ENCODE results near the gene EXOSC2.
A peak's percentile ranks its signal among the peaks of the same experiment; 100 is the strongest.

The EXOSC2 gene, protein sequence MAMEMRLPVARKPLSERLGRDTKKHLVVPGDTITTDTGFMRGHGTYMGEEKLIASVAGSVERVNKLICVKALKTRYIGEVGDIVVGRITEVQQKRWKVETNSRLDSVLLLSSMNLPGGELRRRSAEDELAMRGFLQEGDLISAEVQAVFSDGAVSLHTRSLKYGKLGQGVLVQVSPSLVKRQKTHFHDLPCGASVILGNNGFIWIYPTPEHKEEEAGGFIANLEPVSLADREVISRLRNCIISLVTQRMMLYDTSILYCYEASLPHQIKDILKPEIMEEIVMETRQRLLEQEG

DNA sequence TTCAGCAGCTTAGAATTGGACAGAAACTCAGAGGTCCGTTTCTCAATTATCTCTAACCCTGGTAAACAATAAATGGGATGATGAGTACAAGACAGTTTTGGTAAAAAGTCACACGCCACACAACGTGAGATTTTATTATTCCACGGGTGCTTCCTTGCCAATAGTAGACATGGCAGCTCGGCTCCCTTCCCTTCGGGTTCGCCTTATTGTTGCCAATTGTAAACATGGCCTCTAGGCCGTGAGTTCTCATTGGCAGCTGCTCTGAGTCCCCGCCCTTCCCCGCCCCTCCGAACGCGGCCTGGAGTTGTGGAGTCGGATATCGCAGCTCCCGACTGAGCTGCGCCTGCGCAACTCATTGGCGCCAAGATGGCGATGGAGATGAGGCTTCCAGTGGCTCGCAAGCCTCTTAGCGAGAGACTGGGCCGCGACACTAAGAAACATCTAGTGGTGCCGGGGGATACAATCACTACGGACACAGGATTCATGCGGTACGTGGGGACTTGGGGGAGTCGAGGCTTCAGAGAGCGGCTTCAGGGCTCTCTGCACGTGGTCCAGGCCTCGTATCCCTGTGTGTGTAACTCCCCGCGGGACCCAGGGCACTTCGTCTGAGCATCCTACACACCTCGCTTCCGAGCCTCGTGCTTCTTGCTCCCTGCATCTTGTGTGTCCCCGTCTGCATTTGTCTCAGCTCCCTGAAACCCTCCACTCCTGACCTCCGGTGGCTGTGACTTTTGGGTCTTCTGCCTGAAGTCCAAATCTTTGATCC lies at the start of gene EXOSC2:
Gene EXOSC2 (plus strand): TSS at position 355 of the 766 bp plus-strand sequence. CDS start 12 bp downstream, at position 367.
- peak within 1 kb of the TSS; percentile 92 for H3K4me3 ChIP-seq (ENCODE audit: low read depth, low read length)
- TF ChIP-seq, protein P1, sequence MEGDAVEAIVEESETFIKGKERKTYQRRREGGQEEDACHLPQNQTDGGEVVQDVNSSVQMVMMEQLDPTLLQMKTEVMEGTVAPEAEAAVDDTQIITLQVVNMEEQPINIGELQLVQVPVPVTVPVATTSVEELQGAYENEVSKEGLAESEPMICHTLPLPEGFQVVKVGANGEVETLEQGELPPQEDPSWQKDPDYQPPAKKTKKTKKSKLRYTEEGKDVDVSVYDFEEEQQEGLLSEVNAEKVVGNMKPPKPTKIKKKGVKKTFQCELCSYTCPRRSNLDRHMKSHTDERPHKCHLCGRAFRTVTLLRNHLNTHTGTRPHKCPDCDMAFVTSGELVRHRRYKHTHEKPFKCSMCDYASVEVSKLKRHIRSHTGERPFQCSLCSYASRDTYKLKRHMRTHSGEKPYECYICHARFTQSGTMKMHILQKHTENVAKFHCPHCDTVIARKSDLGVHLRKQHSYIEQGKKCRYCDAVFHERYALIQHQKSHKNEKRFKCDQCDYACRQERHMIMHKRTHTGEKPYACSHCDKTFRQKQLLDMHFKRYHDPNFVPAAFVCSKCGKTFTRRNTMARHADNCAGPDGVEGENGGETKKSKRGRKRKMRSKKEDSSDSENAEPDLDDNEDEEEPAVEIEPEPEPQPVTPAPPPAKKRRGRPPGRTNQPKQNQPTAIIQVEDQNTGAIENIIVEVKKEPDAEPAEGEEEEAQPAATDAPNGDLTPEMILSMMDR (IDR thresholded peaks at IDR 0.05; ENCODE audit: low read depth, low read length), result no peak
- in situ Hi-C loops (cut with HindIII; ENCODE audit: low sequenced_read_pairs), result loop anchor here (25.0 kb wide), 1 partner anchor 169 kb away; no protein-coding TSS in a partner anchor
- peak; percentile 99 for DNase-seq (ENCODE audit: low read depth, low spot score)

DNA sequence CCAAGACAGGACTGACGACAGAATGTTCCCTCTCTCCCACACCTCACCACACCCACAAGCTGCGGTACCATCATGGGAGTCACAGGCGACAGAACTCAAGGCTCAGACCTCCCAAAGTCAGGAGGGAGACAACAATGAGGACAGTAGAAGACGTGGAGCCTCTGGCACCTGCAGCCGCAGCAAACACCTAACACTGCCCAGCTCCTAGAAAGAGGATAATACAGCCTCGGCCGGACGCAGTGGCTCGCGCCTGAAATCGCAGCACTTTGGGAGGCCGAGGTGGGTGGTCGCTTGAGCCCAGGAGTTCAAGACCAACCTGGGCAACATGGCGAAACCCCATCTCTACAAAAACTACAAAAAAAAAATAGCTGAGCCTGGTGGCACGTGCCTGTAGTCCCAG lies 42.4 kb upstream of the EXOSC2 start:
- in situ Hi-C loops (cut with HindIII; ENCODE audit: low sequenced_read_pairs), result no loop called here

DNA sequence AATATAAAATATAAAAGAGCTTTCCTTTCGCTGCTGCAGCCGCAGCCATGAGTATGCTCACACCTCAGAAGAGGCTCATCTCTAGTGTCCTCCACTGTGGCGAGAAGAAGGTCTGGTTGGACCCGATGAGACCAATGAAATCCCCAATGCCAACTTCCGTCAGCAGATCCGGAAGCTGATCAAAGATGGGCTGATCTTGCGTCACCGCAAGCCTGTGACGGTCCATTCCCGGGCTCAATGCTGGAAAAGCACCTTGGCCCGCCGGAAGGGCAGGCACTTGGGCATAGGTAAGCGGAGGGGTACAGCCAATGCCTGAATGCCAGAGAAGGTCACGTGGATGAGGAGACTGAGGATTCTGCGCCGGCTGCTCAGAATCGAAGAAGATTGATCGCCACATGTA lies 41.8 kb upstream of the EXOSC2 start:
- H3K4me3 ChIP-seq (ENCODE audit: low read depth, low read length), result no peak overlapping the region
- in situ Hi-C loops (cut with HindIII; ENCODE audit: low sequenced_read_pairs), result no loop called here
- no peak for DNase-seq (ENCODE audit: low read depth, low spot score)
- TF ChIP-seq, protein P1 (IDR thresholded peaks at IDR 0.05; ENCODE audit: low read depth, low read length), result no peak

More for the DNA sequence above, 42.4 kb upstream of the EXOSC2 start:
- no peak overlapping the region for H3K4me3 ChIP-seq (ENCODE audit: low read depth, low read length)
- TF ChIP-seq, protein P1 (IDR thresholded peaks at IDR 0.05; ENCODE audit: low read depth, low read length), result no peak
- no peak for DNase-seq (ENCODE audit: low read depth, low spot score)

DNA sequence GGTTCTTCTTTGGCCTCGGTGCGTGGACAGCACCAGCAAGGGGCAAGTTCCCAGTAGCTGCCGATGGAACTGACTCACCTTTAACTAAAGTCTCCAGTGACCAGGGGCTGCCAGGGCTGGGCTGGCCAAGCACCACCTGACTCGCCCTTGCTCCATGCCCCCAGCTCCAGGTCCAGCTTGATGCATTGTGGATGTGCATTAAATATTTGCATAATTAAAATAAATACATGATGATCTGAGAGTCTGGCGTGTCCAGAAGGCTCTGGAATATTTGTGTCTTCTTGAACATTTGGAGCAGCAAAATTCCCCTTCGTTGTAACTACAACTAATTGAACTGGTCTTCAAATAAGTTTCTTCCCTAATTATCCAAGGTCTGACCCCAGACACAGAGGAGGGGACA lies 38.7 kb upstream of the EXOSC2 start:
- in situ Hi-C loops (cut with HindIII; ENCODE audit: low sequenced_read_pairs), result no loop called here
- no peak overlapping the region for H3K4me3 ChIP-seq (ENCODE audit: low read depth, low read length)
- TF ChIP-seq, protein P1 (IDR thresholded peaks at IDR 0.05; ENCODE audit: low read depth, low read length), result no peak
- no peak for DNase-seq (ENCODE audit: low read depth, low spot score)

DNA sequence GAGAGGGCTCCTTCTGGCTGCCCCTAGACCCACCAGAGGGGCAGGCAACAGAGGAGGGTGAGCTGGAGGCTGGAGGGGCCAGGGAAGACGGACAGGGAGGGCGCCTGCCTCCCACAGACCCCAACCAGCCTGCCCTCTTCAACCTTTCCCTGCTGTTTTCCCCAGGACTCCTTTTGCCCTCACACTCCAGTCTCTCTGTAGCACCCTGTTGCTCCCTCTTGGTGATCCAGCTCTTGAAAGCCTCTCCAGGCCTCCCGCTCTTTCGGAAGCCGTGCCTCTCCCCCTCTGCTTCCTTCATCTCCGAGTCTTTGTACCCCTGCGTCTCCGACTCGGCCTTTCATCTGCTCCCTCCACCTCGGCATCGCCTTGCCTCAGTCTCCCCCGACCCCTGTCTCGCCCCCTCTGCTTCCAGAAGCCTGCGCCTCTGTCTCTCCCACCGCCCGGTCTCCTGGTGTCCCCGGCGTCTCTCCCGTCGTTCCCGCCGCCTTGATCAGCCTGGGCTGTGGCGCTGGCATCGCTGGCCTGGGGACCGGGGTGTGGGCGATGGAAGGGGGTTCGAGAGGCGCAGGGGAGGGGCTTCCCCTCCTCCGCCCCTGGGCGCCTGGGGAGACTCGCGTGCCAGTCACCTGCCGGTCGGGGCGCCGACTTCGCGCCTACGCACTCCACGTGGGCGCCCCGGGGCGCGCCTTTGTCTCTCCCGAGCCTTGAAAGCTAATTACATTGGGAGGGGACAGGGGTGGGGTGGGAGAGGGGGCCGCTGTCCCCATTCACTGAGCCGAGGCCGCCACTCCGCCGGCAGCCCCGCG lies 34.5 kb upstream of the EXOSC2 start:
- no peak for DNase-seq (ENCODE audit: low read depth, low spot score)
- TF ChIP-seq, protein P1 (IDR thresholded peaks at IDR 0.05; ENCODE audit: low read depth, low read length), result no peak
- no peak overlapping the region for H3K4me3 ChIP-seq (ENCODE audit: low read depth, low read length)
- in situ Hi-C loops (cut with HindIII; ENCODE audit: low sequenced_read_pairs), result no loop called here

DNA sequence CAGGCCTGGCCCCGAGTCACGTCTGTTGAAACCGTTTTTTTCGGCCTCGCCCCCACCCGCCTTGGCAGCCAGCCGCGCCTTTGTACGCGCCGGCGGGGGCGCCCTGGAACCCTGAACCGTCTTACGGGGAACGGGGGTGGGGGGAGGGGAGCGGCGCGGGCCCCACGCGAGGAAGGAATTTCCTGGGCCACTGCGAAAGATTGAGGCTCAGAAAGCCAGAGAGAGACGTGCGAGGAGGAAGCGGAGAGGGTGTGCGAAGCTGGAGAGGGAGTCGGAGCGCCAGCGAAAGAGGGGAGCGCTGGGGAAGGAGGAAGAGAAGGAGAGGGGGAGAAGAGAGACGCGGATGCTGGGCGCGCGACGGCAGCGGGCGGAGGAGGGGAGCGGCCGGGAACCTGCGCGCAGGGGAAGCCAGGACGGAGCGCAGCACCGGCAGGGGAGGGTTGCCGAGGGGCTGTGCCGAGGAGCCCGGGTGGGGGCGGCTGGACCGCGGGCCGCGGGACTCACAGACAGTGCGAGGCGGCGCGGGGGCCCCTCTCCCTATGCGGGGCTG lies 33.8 kb upstream of the EXOSC2 start:
- DNase-seq (ENCODE audit: low read depth, low spot score), result no peak
- TF ChIP-seq, protein P1 (IDR thresholded peaks at IDR 0.05; ENCODE audit: low read depth, low read length), result no peak
- no peak overlapping the region for H3K4me3 ChIP-seq (ENCODE audit: low read depth, low read length)
- in situ Hi-C loops (cut with HindIII; ENCODE audit: low sequenced_read_pairs), result no loop called here

All from astrocyte of the spinal cord (primary cell).